ENCODE data around the gene KRTAP10-5.

Gene KRTAP10-5

GRCh38 chr21:44540741-44541288 lies 39.6 kb downstream of the KRTAP10-5 start:
- DNase-seq (ENCODE audit: low read depth): no peak

GRCh38 chr21:44539991-44540666 lies 40.3 kb downstream of the KRTAP10-5 start, which contains the start of gene KRTAP10-1:
TSS of gene KRTAP10-1 (minus strand) at chr21:44540195. CDS start at chr21:44540150, 45 bp downstream.
- TF ChIP-seq CTCF (IDR thresholded peaks at IDR 0.05; ENCODE audit: control insufficient read depth, extremely low read depth, insufficient read depth): no peak
- no peak for DNase-seq (ENCODE audit: low read depth)
- no peak within 1 kb of the TSS for H3K4me3 ChIP-seq (ENCODE audit: low read depth, low read length)

More at GRCh38 chr21:44540741-44541288, 39.6 kb downstream of the KRTAP10-5 start:
- no peak overlapping the region for H3K4me3 ChIP-seq (ENCODE audit: low read depth, low read length)
- TF ChIP-seq CTCF (IDR thresholded peaks at IDR 0.05; ENCODE audit: control insufficient read depth, extremely low read depth, insufficient read depth): no peak

- DNase-seq (ENCODE audit: low read depth): no peak
- no peak for TF ChIP-seq CTCF (IDR thresholded peaks at IDR 0.05; ENCODE audit: control insufficient read depth, extremely low read depth, insufficient read depth)
- no peak overlapping the region for H3K4me3 ChIP-seq (ENCODE audit: low read depth, low read length)
Observed at GRCh38 chr21:44539046-44539445, 41.4 kb downstream of the KRTAP10-5 start.

GRCh38 chr21:44537930-44538911 lies 42.2 kb downstream of the KRTAP10-5 start:
- no peak for TF ChIP-seq CTCF (IDR thresholded peaks at IDR 0.05; ENCODE audit: control insufficient read depth, extremely low read depth, insufficient read depth)
- H3K4me3 ChIP-seq (ENCODE audit: low read depth, low read length): no peak overlapping the region
- no peak for DNase-seq (ENCODE audit: low read depth)

- no peak for DNase-seq (ENCODE audit: low read depth)
- no peak overlapping the region for H3K4me3 ChIP-seq (ENCODE audit: low read depth, low read length)
- no peak for TF ChIP-seq CTCF (IDR thresholded peaks at IDR 0.05; ENCODE audit: control insufficient read depth, extremely low read depth, insufficient read depth)
Observed at GRCh38 chr21:44535963-44536362, 44.4 kb downstream of the KRTAP10-5 start.

- no peak for TF ChIP-seq CTCF (IDR thresholded peaks at IDR 0.05; ENCODE audit: control insufficient read depth, extremely low read depth, insufficient read depth)
- DNase-seq (ENCODE audit: low read depth): no peak
- H3K4me3 ChIP-seq (ENCODE audit: low read depth, low read length): no peak overlapping the region
Observed at GRCh38 chr21:44534688-44535087, 45.7 kb downstream of the KRTAP10-5 start.

All from LNCaP clone FGC (cell line).